Cardiac fibroblast (primary cell): Measurements from ENCODE around the gene ALDOB.

Experiments used
- DNase-seq, 2 donors: peaks; one replicate each; pipeline versions ENCODE4 v3.0.0 to v3.0.0-alpha.2; 2010; ENCODE audit warnings: low read depth in 2 of 2
- H3K4me3 ChIP-seq, 2 donors: replicated peaks in 1 of 2; 1 replicate in 1 of 2; 2 replicates in 1 of 2; pipeline ENCODE4 v1.5.1; 2011; ENCODE audit warnings: low read depth in 2 of 2, low read length in 2 of 2, mild to moderate bottlenecking in 2 of 2, moderate library complexity in 1 of 2
- TF ChIP-seq, protein P1 (sequence below): IDR thresholded peaks from one replicate; pipeline ENCODE4 v1.5.1; 2011; ENCODE audit warnings: low read depth, mild to moderate bottlenecking, low read length, inconsistent platforms

The ALDOB gene

DNA sequence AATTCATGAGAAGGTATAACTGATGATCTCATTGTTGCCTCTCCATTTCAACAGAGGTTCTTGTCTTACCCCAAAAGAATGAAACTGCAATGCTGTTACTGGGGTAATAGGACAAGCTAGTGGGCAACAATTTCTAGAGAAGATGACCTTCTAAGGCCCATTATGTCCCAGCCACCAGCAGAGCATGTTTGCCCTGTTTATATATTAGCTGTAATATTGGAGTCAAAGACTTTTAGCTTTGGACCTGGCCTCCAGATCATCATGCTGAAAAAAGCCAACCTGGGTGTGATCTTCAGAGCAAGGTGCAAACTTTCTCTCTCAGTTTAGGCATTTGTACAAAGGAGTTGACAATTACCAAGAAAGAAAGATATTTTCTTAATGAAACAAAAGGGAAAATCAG lies 3.4 kb downstream of the ALDOB start:
- no peak overlapping the region for H3K4me3 ChIP-seq
- TF ChIP-seq, protein P1, sequence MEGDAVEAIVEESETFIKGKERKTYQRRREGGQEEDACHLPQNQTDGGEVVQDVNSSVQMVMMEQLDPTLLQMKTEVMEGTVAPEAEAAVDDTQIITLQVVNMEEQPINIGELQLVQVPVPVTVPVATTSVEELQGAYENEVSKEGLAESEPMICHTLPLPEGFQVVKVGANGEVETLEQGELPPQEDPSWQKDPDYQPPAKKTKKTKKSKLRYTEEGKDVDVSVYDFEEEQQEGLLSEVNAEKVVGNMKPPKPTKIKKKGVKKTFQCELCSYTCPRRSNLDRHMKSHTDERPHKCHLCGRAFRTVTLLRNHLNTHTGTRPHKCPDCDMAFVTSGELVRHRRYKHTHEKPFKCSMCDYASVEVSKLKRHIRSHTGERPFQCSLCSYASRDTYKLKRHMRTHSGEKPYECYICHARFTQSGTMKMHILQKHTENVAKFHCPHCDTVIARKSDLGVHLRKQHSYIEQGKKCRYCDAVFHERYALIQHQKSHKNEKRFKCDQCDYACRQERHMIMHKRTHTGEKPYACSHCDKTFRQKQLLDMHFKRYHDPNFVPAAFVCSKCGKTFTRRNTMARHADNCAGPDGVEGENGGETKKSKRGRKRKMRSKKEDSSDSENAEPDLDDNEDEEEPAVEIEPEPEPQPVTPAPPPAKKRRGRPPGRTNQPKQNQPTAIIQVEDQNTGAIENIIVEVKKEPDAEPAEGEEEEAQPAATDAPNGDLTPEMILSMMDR, result no peak
- no peak for DNase-seq

DNA sequence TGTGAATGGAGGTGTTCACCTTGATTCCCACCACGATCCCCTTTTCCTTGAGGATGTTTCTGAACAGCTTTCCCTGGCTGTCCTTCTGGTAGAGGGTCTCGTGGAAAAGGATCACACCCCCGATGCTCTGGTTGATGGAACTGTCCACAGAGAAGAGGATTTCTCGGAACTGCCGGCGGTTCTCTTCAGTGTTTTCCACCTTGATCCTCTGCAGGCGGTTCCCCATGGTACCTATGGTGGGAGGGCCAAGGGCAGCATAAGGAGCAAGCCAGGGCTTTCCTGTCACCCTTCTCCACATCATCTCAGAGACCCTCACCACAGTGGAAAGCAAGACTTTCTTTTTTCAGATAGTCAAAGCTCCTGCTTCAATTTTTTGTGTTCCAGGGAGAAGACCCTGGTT lies 5.8 kb downstream of the ALDOB start:
- no peak for DNase-seq
- TF ChIP-seq, protein P1, result no peak
- no peak overlapping the region for H3K4me3 ChIP-seq

DNA sequence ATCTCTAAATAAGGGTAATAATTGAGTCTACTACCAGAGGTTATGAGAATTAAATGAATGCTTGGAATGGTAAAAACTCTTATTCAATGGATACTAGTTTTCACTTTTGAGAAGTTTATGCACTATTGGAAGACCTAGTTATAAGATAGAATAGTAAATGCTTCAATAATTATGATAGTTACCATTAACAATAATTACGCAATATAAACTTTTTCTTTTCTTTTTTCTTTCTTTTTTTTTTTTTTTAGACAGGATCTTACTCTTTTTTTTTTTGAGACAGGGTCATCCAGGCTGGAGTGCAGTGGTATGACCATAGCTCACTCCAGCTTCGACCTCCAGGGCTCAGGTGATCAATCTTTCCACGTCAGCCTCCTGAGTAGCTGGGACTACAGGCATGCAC lies 6.7 kb downstream of the ALDOB start:
- H3K4me3 ChIP-seq, result no peak overlapping the region
- TF ChIP-seq, protein P1, result no peak
- DNase-seq, result no peak

DNA sequence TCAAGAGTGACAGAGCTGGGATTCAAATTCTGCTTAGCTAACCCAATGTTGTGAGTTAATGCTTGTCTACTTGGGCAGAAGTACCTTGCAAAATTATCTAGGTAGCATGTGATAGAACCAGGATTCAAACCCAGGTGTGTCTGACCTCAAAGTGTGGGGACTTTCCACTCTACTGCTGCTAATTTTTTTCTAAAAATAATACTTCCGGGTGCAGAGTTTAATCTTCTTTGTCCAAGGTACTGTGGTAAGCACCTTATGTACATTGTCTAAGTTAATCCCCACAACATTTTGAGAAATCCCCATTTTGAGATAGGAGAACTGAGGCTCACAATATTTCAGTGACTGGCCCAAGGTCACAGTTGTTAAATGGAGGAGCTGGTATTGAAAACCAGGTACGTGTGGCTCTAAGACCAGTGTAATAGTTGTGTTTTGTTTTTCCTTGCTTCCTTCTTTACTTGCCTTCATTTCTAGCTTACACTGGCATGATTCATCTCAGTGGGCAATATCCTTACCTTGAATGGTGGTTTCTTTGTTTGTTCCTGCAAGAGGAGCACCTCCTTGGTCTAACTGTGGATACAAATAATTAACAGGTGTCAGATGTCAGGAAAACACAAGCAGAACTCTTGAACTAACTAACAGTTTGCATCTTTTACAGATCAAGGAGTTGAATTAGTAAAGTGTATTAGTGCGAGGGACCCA lies 7.5 kb downstream of the ALDOB start:
- TF ChIP-seq, protein P1, result no peak
- DNase-seq, result no peak
- H3K4me3 ChIP-seq, result no peak overlapping the region

DNA sequence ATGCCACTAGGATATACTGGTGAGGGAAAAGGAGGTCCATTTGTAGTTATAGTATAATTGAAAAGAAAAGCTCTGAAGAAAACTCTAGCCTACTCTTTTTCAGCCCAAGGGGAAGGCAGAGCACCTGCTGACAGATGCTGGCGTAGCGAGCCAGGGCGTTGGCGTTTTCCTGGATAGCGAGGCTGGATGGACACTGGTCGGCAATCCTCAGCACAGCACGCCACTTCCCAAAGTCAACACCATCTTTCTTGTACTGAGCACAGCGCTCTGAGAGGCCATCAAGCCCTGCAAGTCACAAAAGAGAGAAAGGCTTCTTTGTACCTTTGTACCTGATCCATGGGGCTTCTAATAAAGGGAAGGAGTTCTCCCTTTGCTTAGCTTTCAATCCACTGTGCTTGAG lies 8.2 kb downstream of the ALDOB start:
- TF ChIP-seq, protein P1, result no peak
- no peak for DNase-seq
- no peak overlapping the region for H3K4me3 ChIP-seq

DNA sequence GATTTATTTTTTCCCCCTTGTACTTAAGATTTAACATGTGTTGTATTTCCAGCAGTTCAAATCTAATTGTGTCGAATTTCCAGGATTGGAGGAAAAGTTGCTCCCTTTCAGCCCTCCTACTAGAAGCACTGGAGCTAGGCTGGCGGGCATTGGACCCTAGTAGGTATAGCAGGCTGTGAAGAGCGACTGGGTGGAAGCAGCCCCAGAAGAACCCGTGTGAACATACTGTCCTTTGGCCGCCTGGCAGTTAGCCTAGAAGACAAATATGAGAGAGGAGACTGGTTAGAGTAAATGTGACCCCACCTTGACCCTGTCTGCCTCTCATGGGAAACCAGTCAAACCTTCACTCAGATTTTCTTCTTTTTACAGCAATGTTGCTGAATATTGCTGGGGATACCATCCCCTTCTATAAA lies 13.9 kb downstream of the ALDOB start:
- DNase-seq, result peak in 1 of 2 donors; percentile 62
- TF ChIP-seq, protein P1, result no peak
- no peak overlapping the region for H3K4me3 ChIP-seq

DNA sequence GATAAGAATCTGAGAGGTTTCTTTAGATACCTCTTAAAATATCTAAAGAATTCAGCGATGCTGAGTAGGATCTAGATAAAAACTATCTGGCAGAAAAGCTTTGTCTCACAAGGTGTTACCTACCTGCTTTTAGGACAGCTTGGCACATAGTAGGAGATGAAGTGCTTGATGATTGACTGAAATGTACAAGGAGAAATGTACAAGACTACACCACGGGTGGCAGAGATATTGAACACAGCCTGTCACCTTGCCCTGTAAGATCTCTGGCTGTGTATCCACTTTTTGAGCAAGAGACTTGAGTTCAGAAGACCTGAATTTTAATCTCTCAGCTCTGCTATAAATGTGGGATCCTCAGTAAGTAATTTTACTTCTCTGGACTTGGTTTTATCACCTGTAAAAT lies 15.7 kb downstream of the ALDOB start:
- H3K4me3 ChIP-seq, result no peak overlapping the region
- TF ChIP-seq, protein P1, result no peak
- no peak for DNase-seq
